ENCODE measurements around the gene ECPAS.

Gene ECPAS, protein sequence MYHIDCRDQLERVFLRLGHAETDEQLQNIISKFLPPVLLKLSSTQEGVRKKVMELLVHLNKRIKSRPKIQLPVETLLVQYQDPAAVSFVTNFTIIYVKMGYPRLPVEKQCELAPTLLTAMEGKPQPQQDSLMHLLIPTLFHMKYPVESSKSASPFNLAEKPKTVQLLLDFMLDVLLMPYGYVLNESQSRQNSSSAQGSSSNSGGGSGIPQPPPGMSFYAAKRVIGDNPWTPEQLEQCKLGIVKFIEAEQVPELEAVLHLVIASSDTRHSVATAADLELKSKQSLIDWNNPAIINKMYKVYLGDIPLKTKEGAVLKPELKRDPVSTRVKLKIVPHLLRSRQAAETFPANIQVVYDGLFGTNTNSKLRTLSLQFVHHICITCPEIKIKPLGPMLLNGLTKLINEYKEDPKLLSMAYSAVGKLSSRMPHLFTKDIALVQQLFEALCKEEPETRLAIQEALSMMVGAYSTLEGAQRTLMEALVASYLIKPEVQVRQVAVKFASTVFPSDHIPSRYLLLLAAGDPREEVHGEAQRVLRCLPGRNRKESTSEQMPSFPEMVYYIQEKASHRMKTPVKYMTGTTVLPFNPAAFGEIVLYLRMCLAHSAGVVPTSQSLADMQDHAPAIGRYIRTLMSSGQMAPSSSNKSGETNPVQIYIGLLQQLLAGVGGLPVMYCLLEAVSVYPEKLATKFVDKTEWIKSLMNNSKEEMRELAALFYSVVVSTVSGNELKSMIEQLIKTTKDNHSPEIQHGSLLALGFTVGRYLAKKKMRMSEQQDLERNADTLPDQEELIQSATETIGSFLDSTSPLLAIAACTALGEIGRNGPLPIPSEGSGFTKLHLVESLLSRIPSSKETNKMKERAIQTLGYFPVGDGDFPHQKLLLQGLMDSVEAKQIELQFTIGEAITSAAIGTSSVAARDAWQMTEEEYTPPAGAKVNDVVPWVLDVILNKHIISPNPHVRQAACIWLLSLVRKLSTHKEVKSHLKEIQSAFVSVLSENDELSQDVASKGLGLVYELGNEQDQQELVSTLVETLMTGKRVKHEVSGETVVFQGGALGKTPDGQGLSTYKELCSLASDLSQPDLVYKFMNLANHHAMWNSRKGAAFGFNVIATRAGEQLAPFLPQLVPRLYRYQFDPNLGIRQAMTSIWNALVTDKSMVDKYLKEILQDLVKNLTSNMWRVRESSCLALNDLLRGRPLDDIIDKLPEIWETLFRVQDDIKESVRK (N-terminal part only)

DNA sequence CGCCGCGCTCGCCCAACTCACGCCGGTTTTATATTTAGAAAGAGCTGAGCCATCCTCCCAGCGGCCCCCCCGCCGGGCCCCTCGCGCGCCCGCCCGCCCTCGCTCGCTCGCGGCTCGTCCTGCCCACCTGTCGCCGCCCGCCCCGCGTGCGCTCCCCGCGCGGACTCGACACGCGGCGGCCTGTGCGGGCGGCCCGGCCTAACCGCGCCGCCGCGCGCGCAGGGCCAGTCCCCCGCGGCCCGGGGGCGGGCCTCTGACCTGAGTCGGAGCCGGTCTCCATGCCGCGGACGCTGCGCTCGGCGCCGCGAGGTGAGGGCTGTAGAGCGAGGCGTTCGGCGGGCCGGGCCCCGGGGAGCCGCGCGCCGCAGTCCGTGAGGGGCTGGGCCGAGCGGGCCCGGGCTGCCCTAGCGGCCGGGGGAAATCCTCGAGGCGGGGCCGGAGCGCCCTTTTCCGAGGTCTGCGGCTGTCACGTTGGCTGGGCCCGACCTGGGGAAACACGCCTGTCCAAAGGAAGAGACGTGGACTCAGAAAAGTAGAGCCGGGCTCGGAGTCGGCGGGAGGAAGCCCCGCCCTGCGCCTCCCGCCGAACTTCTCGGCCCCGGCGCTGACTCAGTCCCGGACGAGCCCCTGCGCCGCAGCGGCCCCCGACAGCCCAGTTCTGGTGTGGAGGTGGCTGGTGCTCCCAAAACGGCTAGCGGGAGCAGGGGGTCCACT, at the start of gene ECPAS:
Gene ECPAS (minus strand): TSS at position 526 of the 714 bp plus-strand sequence. CDS start 11,465 bp downstream, outside the sequence.
- TF ChIP-seq, protein P1, sequence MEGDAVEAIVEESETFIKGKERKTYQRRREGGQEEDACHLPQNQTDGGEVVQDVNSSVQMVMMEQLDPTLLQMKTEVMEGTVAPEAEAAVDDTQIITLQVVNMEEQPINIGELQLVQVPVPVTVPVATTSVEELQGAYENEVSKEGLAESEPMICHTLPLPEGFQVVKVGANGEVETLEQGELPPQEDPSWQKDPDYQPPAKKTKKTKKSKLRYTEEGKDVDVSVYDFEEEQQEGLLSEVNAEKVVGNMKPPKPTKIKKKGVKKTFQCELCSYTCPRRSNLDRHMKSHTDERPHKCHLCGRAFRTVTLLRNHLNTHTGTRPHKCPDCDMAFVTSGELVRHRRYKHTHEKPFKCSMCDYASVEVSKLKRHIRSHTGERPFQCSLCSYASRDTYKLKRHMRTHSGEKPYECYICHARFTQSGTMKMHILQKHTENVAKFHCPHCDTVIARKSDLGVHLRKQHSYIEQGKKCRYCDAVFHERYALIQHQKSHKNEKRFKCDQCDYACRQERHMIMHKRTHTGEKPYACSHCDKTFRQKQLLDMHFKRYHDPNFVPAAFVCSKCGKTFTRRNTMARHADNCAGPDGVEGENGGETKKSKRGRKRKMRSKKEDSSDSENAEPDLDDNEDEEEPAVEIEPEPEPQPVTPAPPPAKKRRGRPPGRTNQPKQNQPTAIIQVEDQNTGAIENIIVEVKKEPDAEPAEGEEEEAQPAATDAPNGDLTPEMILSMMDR (IDR thresholded peaks at IDR 0.05; ENCODE audit: low read depth, low read length): no peak
- DNase-seq (ENCODE audit: extremely low read depth, low read depth): peak; percentile 49

DNA sequence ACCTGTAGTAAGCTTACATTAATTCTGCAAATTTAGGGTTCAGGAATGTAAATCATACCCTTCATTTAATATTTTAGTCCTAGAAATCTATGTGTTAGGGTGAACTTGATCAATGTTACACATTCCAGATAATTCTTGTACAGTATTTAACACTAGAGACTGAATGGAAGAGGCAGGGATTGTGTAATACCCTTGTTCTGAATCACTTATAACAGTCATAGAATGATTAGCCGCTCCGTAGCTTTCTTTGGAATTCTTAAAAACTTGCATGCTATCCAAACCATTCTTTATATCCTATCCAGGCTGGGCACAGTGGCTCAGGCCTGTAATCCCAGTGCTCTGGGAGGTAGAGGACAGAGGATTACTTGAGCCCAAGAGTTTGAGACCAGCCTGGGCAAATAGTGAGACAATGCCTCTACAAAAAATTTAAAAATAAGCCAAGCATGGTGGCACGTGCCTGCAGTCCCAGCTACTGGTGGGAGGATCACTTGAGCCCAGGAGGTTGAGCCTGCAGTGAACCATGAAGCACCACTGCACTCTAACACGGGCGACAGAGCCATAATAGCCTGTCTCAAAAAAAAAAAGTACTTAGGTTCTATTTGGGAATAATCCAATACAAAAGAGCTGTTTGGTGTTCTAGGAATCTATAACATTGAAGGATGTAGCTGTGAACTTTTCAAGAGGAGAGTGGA, 49.1 kb upstream of the ECPAS start:
- TF ChIP-seq, protein P1 (IDR thresholded peaks at IDR 0.05; ENCODE audit: low read depth, low read length): no peak
- no peak for DNase-seq (ENCODE audit: extremely low read depth, low read depth)

DNA sequence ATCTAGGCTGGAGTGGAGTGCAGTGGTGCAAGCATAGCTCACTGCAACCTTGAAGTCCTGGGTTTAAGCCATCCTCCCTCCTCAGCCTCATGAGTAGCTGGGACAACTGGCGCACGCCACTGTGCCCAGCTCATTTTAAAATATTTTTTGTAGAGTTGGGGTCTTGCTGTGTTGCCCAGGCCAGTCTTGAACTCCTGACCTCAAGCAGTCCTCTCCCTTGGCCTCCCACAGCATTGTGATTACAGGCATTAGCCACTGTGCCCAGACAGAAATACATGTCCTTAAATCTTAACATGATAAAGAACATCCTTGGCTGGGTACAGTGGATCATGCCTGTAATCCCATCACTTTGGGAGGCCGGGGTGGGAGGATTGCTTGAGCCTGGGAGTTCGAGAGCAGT, 47.5 kb upstream of the ECPAS start:
- TF ChIP-seq, protein P1 (IDR thresholded peaks at IDR 0.05; ENCODE audit: low read depth, low read length): no peak
- DNase-seq (ENCODE audit: extremely low read depth, low read depth): no peak

DNA sequence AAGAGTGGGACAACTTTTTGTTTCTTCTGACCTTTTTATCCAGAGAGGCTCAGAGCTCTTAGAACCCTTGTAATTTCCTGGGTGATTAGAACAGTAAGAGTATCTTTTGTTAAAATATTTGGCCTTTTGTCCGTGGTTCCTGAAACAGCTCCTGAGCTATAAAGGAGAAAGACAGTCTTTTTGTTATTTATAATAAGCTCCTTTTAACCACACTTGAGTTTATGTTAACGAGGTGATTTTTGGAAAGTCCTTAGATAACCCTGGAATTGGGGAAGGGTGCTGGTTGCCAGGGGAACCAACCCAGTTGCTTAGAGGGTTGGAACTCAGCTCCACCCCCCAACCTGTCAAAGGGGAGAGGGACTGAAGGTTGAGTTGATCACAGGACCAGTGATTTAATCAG, 45.6 kb upstream of the ECPAS start:
- no peak for DNase-seq (ENCODE audit: extremely low read depth, low read depth)
- TF ChIP-seq, protein P1 (IDR thresholded peaks at IDR 0.05; ENCODE audit: low read depth, low read length): no peak

DNA sequence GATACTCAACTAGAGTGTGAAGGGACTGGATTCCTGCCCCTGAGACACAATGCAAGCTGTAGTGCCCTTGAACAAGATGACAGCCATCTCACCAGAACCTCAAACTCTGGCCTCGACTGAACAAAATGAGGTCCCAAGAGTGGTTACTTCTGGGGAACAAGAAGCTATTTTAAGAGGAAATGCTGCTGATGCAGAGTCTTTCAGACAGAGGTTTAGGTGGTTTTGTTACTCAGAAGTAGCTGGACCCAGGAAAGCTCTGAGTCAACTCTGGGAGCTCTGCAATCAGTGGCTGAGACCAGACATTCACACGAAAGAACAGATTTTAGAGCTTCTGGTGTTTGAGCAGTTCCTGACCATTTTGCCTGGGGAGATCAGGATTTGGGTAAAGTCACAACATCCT, 43.2 kb upstream of the ECPAS start:
- TF ChIP-seq, protein P1 (IDR thresholded peaks at IDR 0.05; ENCODE audit: low read depth, low read length): no peak
- DNase-seq (ENCODE audit: extremely low read depth, low read depth): no peak
